ENCODE results near the gene WHAMM.

DNA sequence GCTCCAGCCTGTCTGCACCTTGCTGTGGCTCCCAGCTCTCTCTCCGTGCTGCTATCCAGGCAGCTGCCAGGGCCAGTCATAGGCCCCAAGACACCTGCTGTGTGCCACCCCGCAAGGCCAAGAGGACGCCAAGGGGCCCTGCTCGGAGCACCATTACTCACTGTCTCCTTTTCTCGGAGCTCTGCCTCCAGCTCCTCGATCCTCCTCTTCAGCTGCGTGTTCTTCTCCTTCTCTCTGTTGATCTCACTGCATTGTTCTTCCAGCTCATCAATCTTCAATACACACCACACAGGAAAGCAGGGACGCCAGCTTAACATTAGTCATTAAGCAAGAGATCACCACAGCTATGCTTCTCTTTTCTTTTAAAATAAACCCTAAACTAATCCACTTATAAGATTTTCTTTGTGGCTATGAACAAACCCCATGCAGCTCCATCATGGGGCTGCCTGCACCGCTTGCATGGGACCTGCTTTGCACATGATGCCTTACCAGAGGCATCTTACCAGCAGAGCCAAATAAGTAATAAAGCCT is 42.6 kb downstream of the WHAMM start:
- TF ChIP-seq POLR2AphosphoS5 (IDR thresholded peaks at IDR 0.05) (no peak), POLR2A (IDR thresholded peaks at IDR 0.05) (no peak), CTCF (IDR thresholded peaks at IDR 0.05) (no peak)
